Measurements from ENCODE around the gene ZNF428.
"Not testable (repeated sequence)": the region's sequence is repeated elsewhere in the genome, so short reads cannot be mapped to it uniquely, and the experiment has no call there.

The ZNF428 gene

GRCh38 chr19:43619262-43620060 is at the start of gene ZNF428:
ZNF428 (minus strand) TSS chr19:43619629; CDS start chr19:43614304, 5,325 bp downstream.
- peak; percentile 92 for DNase-seq (ENCODE audit: low spot score)

DNA sequence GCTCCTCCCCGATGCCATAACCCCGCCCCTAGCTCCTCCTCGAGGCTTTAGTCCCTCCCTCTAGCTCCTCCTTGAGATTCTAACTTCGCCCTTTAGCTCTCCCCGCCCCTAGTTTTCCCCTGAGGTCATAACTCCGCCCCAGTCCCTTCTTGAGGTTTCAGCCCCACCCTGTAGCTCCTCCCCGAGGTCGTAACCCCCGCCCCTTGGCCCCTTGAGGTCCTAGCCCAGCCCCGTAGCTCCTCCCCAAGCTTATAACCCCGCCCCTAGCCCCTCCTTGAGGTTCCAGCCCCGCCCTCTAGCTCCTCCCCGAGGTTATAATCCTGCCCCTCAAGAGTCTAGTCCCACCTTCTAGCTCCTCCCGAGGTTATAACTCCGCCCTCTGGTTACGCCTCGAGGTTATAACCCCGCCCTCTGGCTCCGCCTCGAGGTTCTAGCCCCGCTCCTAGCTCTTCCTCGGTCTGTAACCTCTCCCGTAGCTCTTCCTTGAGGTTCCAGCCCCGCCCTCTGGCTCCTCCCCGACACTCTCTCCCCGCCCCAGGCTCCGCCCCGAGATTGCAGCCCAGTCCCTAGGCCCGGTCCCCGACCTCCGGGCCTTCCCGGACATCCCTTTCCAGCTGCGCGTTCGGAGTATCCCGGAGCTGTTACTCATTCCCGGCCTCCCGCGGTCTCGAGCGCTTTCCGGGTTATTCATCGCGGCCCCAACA is 49.1 kb upstream of the ZNF428 start:
- peak; percentile 97 for DNase-seq (ENCODE audit: low spot score)

- DNase-seq (ENCODE audit: low spot score), result no peak
Measured at GRCh38 chr19:43667876-43668405, 48.5 kb upstream of the ZNF428 start.

- DNase-seq (ENCODE audit: low spot score), result no peak
Measured at GRCh38 chr19:43667126-43667875, 47.9 kb upstream of the ZNF428 start.

DNA sequence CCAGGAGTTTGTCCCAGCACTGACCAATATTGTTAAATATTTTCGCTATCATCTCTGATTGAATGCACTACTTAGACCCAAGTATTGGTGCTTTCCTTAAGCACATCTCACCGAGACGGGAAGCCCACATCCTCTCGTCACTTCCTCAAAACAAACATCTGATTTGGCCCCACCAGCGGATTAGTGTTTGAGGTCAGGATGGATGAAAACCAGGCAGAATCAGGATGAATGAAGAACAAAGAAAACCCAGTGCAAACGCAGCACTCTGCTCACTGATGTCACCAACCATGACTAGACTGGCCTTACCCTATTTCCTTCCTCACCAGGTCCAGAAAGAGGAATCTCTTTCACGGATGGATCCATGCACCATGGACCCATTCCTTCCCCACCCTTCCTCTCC is 44.6 kb upstream of the ZNF428 start:
- DNase-seq (ENCODE audit: low spot score), result no peak

DNA sequence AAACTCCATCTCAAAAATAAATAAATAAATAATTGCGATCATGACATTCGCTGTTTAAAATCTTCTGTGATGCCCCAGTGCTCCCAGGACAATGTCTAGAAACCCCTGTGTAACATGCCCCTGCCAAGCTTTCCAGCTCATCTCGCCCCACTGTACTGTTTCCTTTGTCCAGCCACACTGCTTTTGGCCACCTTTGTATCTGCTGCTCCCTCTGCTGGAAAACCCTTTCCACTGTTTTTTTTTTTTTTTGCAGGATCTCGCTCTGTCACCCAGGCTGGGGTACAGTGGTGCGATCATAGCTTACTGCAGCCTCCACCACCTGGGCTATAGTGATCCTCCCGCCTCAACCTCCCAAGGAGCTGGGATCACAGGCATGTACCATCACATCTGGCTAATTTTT is 43.1 kb upstream of the ZNF428 start:
- DNase-seq (ENCODE audit: low spot score), result no peak

DNA sequence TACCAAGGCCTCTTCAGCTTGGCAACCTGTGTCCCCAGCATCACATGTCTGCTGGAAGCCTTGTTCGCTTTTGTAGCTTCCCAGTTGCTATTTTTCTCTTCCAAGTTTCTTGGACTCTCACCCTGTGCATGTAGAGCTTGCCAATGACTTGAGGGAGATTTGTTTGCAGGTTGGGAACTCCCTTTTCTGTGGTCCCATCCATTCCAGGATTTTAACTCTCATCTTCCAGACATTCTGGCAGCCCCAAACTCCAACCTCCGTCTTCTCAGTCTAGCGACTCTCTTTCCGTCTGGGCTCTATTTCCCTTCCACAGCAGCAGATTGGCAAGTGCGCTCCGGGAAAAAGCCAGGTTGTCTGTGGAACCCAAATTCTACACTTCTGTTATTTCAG is 41.5 kb upstream of the ZNF428 start:
- DNase-seq (ENCODE audit: low spot score), result no peak

DNA sequence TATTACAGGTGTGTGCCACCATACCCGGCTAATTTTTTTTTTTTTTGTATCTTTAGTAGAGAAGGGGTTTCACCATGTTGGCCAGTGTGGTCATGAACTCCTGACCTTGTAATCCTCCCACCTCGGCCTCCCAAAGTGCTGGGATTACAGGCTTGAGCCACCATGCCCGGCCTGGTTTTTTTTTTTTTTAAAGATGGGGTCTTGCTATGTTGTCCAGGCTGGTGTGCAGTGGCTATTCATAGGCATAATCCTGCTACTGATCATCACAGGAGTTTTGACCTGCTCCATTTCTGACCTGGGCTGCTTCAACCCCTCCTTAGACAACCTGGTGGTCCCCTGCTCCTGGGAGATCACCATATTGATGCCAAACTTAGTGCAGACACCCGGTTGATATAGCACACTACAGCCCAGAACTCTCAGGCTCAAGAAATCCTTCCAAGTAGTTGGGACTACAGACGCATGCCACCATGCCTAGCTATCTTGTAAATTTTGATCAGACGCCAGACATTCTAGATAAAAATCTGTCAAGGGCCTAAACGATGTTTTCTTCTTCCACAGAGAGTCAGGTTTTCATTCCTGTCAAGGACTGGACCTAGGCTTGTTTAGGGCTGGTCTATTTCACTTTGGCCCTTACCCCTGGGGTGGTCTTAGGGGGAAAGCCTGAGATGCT is 41.0 kb upstream of the ZNF428 start:
- no peak for DNase-seq (ENCODE audit: low spot score)

DNA sequence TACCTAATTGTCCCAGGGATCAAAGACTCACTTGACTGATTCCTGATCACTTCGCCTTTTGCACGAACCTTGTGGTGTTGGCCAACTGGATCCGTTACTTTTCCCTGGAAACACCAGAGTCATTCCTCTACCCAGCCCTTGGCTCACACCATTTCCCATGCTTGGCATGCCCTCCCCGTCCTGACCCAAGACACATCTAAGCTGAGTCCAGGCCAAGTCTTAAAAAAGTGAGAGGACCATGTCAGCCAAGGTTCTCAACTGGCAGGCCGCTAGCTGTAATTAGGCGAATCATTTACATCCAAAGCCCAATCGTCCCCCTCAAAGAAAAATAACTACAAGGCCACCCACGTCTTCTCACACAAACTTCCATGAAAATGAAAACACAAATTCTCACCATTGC is 39.1 kb upstream of the ZNF428 start:
- DNase-seq (ENCODE audit: low spot score), result no peak

- no peak for DNase-seq (ENCODE audit: low spot score)
Measured at GRCh38 chr19:43658001-43658400, 38.6 kb upstream of the ZNF428 start.

- DNase-seq (ENCODE audit: low spot score), result no peak
Measured at GRCh38 chr19:43656436-43656835, 37.0 kb upstream of the ZNF428 start.

- DNase-seq (ENCODE audit: low spot score), result no peak
Measured at GRCh38 chr19:43652546-43652874, 33.1 kb upstream of the ZNF428 start.

- DNase-seq (ENCODE audit: low spot score), result no peak
Measured at GRCh38 chr19:43651758-43652545, 32.5 kb upstream of the ZNF428 start.

GRCh38 chr19:43650276-43650675 is 30.8 kb upstream of the ZNF428 start:
- DNase-seq (ENCODE audit: low spot score), result not testable (repeated sequence)

- DNase-seq (ENCODE audit: low spot score), result no peak
Measured at GRCh38 chr19:43649514-43649913, 30.1 kb upstream of the ZNF428 start.

- no peak for DNase-seq (ENCODE audit: low spot score)
Measured at GRCh38 chr19:43648633-43649032, 29.2 kb upstream of the ZNF428 start.

GRCh38 chr19:43644181-43644580 is 24.8 kb upstream of the ZNF428 start:
- no peak for DNase-seq (ENCODE audit: low spot score)

- no peak for DNase-seq (ENCODE audit: low spot score)
Measured at GRCh38 chr19:43643326-43643725, 23.9 kb upstream of the ZNF428 start.

DNA sequence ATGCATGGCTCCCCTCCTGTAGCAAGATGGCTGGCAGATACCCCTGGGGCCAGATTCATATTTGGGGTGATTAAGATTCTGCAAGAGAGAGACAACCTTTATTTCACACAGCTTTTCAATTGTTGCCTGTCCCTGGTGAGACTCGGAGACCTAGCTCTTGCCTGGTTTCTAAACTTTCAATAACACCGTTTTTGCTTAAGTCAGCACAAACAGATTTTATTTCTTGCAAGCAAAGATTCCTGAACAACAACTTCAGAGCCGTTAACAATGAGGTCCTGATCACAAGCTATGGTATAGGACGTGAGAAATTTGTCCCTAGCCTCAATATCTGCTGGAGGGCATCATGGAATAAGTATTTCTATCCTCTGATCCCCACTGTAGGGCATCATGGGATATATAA is 23.1 kb upstream of the ZNF428 start:
- no peak for DNase-seq (ENCODE audit: low spot score)

- no peak for DNase-seq (ENCODE audit: low spot score)
Measured at GRCh38 chr19:43641333-43641732, 21.9 kb upstream of the ZNF428 start.

GRCh38 chr19:43640424-43640757 is 21.0 kb upstream of the ZNF428 start:
- no peak for DNase-seq (ENCODE audit: low spot score)
